GM12878 (cell line): ENCODE measurements around the gene IQGAP2. TPM values are rescaled to one million over a fixed set of nuclear protein-coding genes. Genes with fewer than 3 reads are reported as not detected.

Source experiments
- ATAC-seq: fragments of 200-7000 bp; cut with Tn5 transposase; 3 replicates; pipeline ENCODE4 v1.9.1; 2020; ENCODE audit warnings: mild to moderate bottlenecking, moderate library complexity
- BruUV-seq: library from RNA; stranded (reverse); fragments of 400-500 nt; replicated peaks from 2 replicates; lab custom pipeline; 2021; lab: Mats Ljungman, UMichigan
- CTCF ChIA-PET: fragments of 300-600 bp; sonication (Branson Sonifier 250); formaldehyde crosslinking; extraction: SDS; loops from one replicate; lab custom pipeline; 2021; ENCODE audit warnings: inconsistent platforms; lab: Yijun Ruan, JAX
- POLR2A ChIA-PET: fragments of 350-600 bp; formaldehyde crosslinking; extraction: SDS; loops from one replicate; lab custom pipeline; 2021; ENCODE audit warnings: inconsistent platforms; lab: Charles Lee
- RAD21 ChIA-PET: fragments of 300-600 bp; sonication (Branson Sonifier 250); formaldehyde crosslinking; loops from one replicate; lab custom pipeline; 2023; ENCODE audit warnings: antibody characterized with exemption; ENCODE audit not compliant: unreplicated experiment; lab: Charles Lee
- SMC1A ChIA-PET: fragments of 300-600 bp; sonication (Branson Sonifier 250); formaldehyde crosslinking; loops from one replicate; lab custom pipeline; 2023; ENCODE audit not compliant: unreplicated experiment, uncharacterized antibody; lab: Charles Lee
- DNase-seq: peaks from one replicate; pipeline ENCODE4 v3.0.0-alpha.2; 2011; ENCODE audit warnings: low read depth, low spot score
- FAIRE-seq: peaks from 3 replicates; lab custom pipeline; 2011; peaks lifted over from hg19 to GRCh38; lab: Jason Lieb, UNC
- H2AFZ ChIP-seq: 2 replicates; pipeline ENCODE4 v1.6.0; 2011; ENCODE audit warnings: low read depth, low read length, control low read depth; ENCODE audit not compliant: control insufficient read depth
- H3K27ac ChIP-seq: 2 replicates; pipeline ENCODE4 v1.5.1; 2011; ENCODE audit warnings: control low read depth; ENCODE audit not compliant: control insufficient read depth, insufficient read depth
- H3K27me3 ChIP-seq, 2 experiments: replicated peaks in 1 of 2; 2 replicates each; pipeline versions ENCODE4 v1.6.0 to v1.6.1; 2011; ENCODE audit warnings: low read length in 1 of 2; ENCODE audit not compliant: control insufficient read depth in 2 of 2, insufficient read depth in 2 of 2
- H3K36me3 ChIP-seq, 2 experiments: 2 replicates each; pipeline ENCODE4 v1.5.1; 2011; ENCODE audit warnings: low read length in 1 of 2; ENCODE audit not compliant: control insufficient read depth in 2 of 2, insufficient read depth in 2 of 2
- H3K4me1 ChIP-seq: 2 replicates; pipeline ENCODE4 v1.6.1; 2011; ENCODE audit warnings: mild to moderate bottlenecking, low read length, moderate library complexity, mixed read lengths; ENCODE audit not compliant: control insufficient read depth, insufficient read depth
- H3K4me2 ChIP-seq: 2 replicates; pipeline ENCODE4 v1.6.0; 2011; ENCODE audit warnings: control low read depth; ENCODE audit not compliant: control insufficient read depth, insufficient read depth
- H3K4me3 ChIP-seq: fragments of 200-600 bp; sonication (generic); 2 replicates; pipeline ENCODE4 v1.5.1; 2016
- H3K79me2 ChIP-seq: 2 replicates; pipeline ENCODE4 v1.6.0; 2011; ENCODE audit warnings: low read length; ENCODE audit not compliant: control insufficient read depth, insufficient read depth
- H3K9ac ChIP-seq: 2 replicates; pipeline ENCODE4 v1.8.0; 2011; ENCODE audit warnings: low read length, control low read depth, mixed read lengths; ENCODE audit not compliant: control insufficient read depth, insufficient read depth
- H3K9me3 ChIP-seq: replicated peaks from 3 replicates; pipeline ENCODE4 v1.5.1; 2011; ENCODE audit warnings: mild to moderate bottlenecking, low read length; ENCODE audit not compliant: control insufficient read depth, insufficient read depth
- H4K20me1 ChIP-seq: 2 replicates; pipeline ENCODE4 v1.6.0; 2011; ENCODE audit not compliant: control insufficient read depth, insufficient read depth
- ATF3 ChIP-seq: IDR thresholded peaks from 2 replicates; pipeline ENCODE4 v1.6.1; 2011; ENCODE audit warnings: low read depth, mild to moderate bottlenecking, low read length, moderate library complexity, borderline replicate concordance; ENCODE audit errors: extremely low read depth
- BCL11A ChIP-seq: IDR thresholded peaks from 2 replicates; pipeline ENCODE4 v1.6.1; 2011; ENCODE audit warnings: low read depth, low read length
- BCL3 ChIP-seq: IDR thresholded peaks from 2 replicates; pipeline ENCODE4 v1.6.1; 2011; ENCODE audit warnings: borderline replicate concordance, low read depth, mild to moderate bottlenecking, moderate library complexity, low read length; ENCODE audit not compliant: insufficient read depth, poor library complexity, severe bottlenecking
- BRCA1 ChIP-seq: IDR thresholded peaks from 2 replicates; pipeline ENCODE4 v1.6.1; 2011; ENCODE audit warnings: low read depth, low read length, improper control_type of control experiment
- CEBPZ ChIP-seq: fragments of 150-350 bp; IDR thresholded peaks from 2 replicates; pipeline ENCODE4 v1.6.1; 2016; ENCODE audit warnings: low read depth, low read length
- EP300 ChIP-seq, 2 experiments: fragments of 150-350 bp in 1 of 2; IDR thresholded peaks; 2 replicates each; pipeline ENCODE4 v1.6.1; 2011 to 2012; ENCODE audit warnings: low read depth in 2 of 2, low read length in 2 of 2, borderline replicate concordance in 1 of 2, improper control_type of control experiment in 1 of 2, inconsistent platforms in 1 of 2; ENCODE audit not compliant: control insufficient read depth in 1 of 2
- GABPA ChIP-seq: IDR thresholded peaks from 2 replicates; pipeline ENCODE4 v1.6.1; 2014; ENCODE audit warnings: antibody characterized with exemption, low read depth, mild to moderate bottlenecking, inconsistent platforms
- KLF5 ChIP-seq: fragments of 450-650 bp; IDR thresholded peaks from 2 replicates; pipeline ENCODE4 v1.6.1; 2014; ENCODE audit warnings: mild to moderate bottlenecking; ENCODE audit not compliant: partially characterized antibody
- MEF2B ChIP-seq: fragments of 450-650 bp; IDR thresholded peaks from 2 replicates; pipeline ENCODE4 v1.6.1; 2018; ENCODE audit warnings: mild to moderate bottlenecking, moderate library complexity; ENCODE audit not compliant: partially characterized antibody, poor library complexity, severe bottlenecking
- NBN ChIP-seq: fragments of 450-650 bp; IDR thresholded peaks from 2 replicates; pipeline ENCODE4 v1.6.1; 2016
- NFXL1 ChIP-seq: fragments of 450-650 bp; IDR thresholded peaks from 2 replicates; pipeline ENCODE4 v1.6.1; 2017; ENCODE audit warnings: antibody characterized with exemption, mild to moderate bottlenecking, borderline replicate concordance
- SREBF1 ChIP-seq: IDR thresholded peaks from 2 replicates; pipeline ENCODE4 v1.6.1; 2012; ENCODE audit warnings: mild to moderate bottlenecking, low read length
- STAT1 ChIP-seq: fragments of 450-650 bp; conservative IDR thresholded peaks from 2 replicates; pipeline ENCODE4 v1.6.1; 2014; ENCODE audit warnings: antibody characterized with exemption, mild to moderate bottlenecking
- TAF1 ChIP-seq: IDR thresholded peaks from 2 replicates; pipeline ENCODE4 v1.6.1; 2011; ENCODE audit warnings: mild to moderate bottlenecking, low read depth, low read length, borderline replicate concordance
- YBX1 ChIP-seq: fragments of 450-650 bp; IDR thresholded peaks from 2 replicates; pipeline ENCODE4 v1.6.1; 2016; ENCODE audit warnings: antibody characterized with exemption
- ZBED1 ChIP-seq: IDR thresholded peaks from 2 replicates; pipeline ENCODE4 v1.6.1; 2016; ENCODE audit warnings: borderline replicate concordance
- ZNF217 ChIP-seq: fragments of 450-650 bp; IDR thresholded peaks from 2 replicates; pipeline ENCODE4 v1.6.1; 2017; ENCODE audit warnings: antibody characterized with exemption, mild to moderate bottlenecking
- ZNF24 ChIP-seq: fragments of 450-650 bp; IDR thresholded peaks from 2 replicates; pipeline ENCODE4 v1.6.1; 2017; ENCODE audit warnings: antibody characterized with exemption, mild to moderate bottlenecking
- WGBS: methylation state at CpG from one replicate; pipeline ENCODE4 v1.1.6; 2016; ENCODE audit warnings: low lambda C conversion rate; ENCODE audit not compliant: insufficient replicate concordance, insufficient coverage; ENCODE audit errors: missing lambda C conversion rate; 5-methylcytosine and 5-hydroxymethylcytosine counted together
- in situ Hi-C: fragments of 300-500 bp; cut with MboI; formaldehyde crosslinking; loops from 9 replicates; pipeline ENCODE4 v1.14.3; 2018; ENCODE audit warnings: mixed read lengths
- intact Hi-C: fragments of 100-400 bp; cut with micrococcal nuclease; formaldehyde crosslinking; loops from one replicate; pipeline ENCODE4 v1.14.2; 2022; ENCODE audit not compliant: unreplicated experiment
- polyA plus RNA-seq, 11 experiments: library from polyadenylated mRNA; depleted of rRNA in 4 of 11; unstranded in 6 of 11; stranded (reverse) in 5 of 11; fragments of >200 nt; fragmentation: Nextera tagmentation in 4 of 11; fragmentation: Illumina TruSeq in 1 of 11; extraction: Ambion mirVana in 4 of 11; extraction: Trizol in 1 of 11; gene quantifications; 1 replicate in 1 of 11; 2 replicates in 10 of 11; pipeline versions ENCODE4 v1.2.1 to v1.2.3, GENCODE V29; 2011 to 2016; ENCODE audit warnings: inconsistent platforms in 2 of 11, missing spikeins in 2 of 11, low read depth in 1 of 11
- total RNA-seq, 4 experiments: library from RNA; depleted of rRNA in 3 of 4; stranded (reverse); fragments of >200 nt in 3 of 4; fragmentation: Illumina TruSeq in 1 of 4; extraction: Trizol in 1 of 4; gene quantifications; 2 replicates each; pipeline versions ENCODE4 v1.2.1 to v1.2.3, GENCODE V29; 2013 to 2021
- TF ChIP-seq, protein P1 (sequence below): IDR thresholded peaks from 2 replicates; pipeline ENCODE4 v1.6.1; 2012; ENCODE audit warnings: low read length, inconsistent platforms

The IQGAP2 gene
- total and polyA plus RNA-seq, 10 of the 15 experiments (the other 5 are each of a cell fraction or from before 2014, with no cell fraction given), result 14.5 to 41.4 (median 21.8) TPM

- TF ChIP-seq EP300 (IDR thresholded peaks at IDR 0.05; ENCODE audit: borderline replicate concordance in 1 of 2, control insufficient read depth in 1 of 2, low read depth in 2 of 2, low read length in 2 of 2) (no peak), KLF5 (no peak), YBX1 (no peak), BRCA1 (no peak), ZNF24 (no peak), NFXL1 (no peak), TAF1 (no peak), ATF3 (no peak), ZBED1 (no peak)
Measured at GRCh38 chr5:76414788-76415187, 11.7 kb downstream of the IQGAP2 start (continued).

DNA sequence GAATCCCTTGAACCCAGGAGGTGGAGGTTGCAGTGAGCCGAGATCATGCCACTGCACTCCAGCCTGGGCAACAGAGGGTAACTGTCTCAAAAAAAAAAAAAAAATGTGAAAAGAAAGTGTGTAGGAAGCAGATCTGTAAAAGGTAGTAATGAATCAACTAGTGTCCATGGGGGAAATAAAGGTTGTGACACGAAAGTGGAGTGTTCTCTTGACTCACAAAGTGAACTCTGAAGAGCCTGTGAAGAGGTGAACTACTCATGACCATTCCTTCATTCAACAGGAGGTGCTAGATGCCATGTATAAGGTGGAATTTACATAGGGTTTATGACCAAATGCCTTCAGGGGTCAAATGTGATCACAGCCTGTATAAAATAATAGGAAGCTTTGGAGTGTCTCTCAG lies 12.8 kb downstream of the IQGAP2 start:
- no peaks in the 10 kb centered on the region for H3K27me3 ChIP-seq
- WGBS, result 49% methylated on average over 2 of the region's 2 CpGs
- RAD21 ChIA-PET, result no interaction called here
- H3K36me3 ChIP-seq, result no peaks in the 10 kb centered on the region
- no peaks in the 10 kb centered on the region for H3K79me2 ChIP-seq
- H3K9ac ChIP-seq, result no peak overlapping the region
- FAIRE-seq, result no peak
- no peak overlapping the region for H3K4me3 ChIP-seq
- peak; percentile 31; the same call in 2 of the 3 replicates for ATAC-seq
- SMC1A ChIA-PET, result no interaction called here
- BruUV-seq, result no TSS peak
- no peak overlapping the region for H3K27ac ChIP-seq
- H3K4me1 ChIP-seq, result no peaks in the 10 kb centered on the region
- no peak overlapping the region for H2AFZ ChIP-seq
- POLR2A ChIA-PET, result interaction anchor here (0.7 kb wide), 1 partner anchor 155 kb away, joined by 3 read pairs; no protein-coding TSS in a partner anchor
- in situ Hi-C loops, result no loop called here
- no peak for DNase-seq
- no peak overlapping the region for H3K4me2 ChIP-seq
- CTCF ChIA-PET, result interaction anchor here (2.3 to 2.5 kb wide), 2 partner anchors 9 to 13 kb away, joined by 5 to 10 read pairs; partner anchors contain the start of gene IQGAP2
- no peaks in the 10 kb centered on the region for H3K9me3 ChIP-seq
- H4K20me1 ChIP-seq, result no peaks in the 10 kb centered on the region
- intact Hi-C loops, result no loop called here
- TF ChIP-seq SREBF1 (no peak), NFXL1 (no peak), NBN (no peak), STAT1 (no peak), CEBPZ (no peak), ZNF217 (no peak), GABPA (no peak), BCL3 (no peak), MEF2B (no peak), BCL11A (no peak)
- TF ChIP-seq, protein P1, sequence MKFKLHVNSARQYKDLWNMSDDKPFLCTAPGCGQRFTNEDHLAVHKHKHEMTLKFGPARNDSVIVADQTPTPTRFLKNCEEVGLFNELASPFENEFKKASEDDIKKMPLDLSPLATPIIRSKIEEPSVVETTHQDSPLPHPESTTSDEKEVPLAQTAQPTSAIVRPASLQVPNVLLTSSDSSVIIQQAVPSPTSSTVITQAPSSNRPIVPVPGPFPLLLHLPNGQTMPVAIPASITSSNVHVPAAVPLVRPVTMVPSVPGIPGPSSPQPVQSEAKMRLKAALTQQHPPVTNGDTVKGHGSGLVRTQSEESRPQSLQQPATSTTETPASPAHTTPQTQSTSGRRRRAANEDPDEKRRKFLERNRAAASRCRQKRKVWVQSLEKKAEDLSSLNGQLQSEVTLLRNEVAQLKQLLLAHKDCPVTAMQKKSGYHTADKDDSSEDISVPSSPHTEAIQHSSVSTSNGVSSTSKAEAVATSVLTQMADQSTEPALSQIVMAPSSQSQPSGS, result no peak
